ENCODE results near the gene DEAF1. TPM values are rescaled to one million over a fixed set of nuclear protein-coding genes. Genes with fewer than 3 reads are reported as not detected.

Gene DEAF1
- total RNA-seq, 2 experiments from 2014 or later = 68.4 to 79.6 TPM

- DNase-seq (peak in 1 of 14 experiments; percentile 20), ATAC-seq (ENCODE audit: poor library complexity) (no peak)
- Mint-ChIP-seq H3K4me3 (peak overlapping the region; percentile 63), H3K9me3 (no peaks in the 10 kb centered on the region), H3K4me1 (ENCODE audit: low read depth) (peaks cover 6% of the 10 kb centered on the region), H3K36me3 (ENCODE audit: low read depth) (no peaks in the 10 kb centered on the region), H3K27me3 (peaks cover 20% of the 10 kb centered on the region), H3K27ac (no peak overlapping the region)
- intact Hi-C loops (cut with DNase I, micrococcal nuclease) = no loop called here
- no peak overlapping the region for H3K4me3 ChIP-seq (ENCODE audit: low read length)
- no peak overlapping the region for H3K27ac ChIP-seq (ENCODE audit: low read depth in 1 of 2, low read length in 2 of 2)
- peaks cover 20 to 28% of the 10 kb centered on the region in 2 experiments for H3K27me3 ChIP-seq (ENCODE audit: control insufficient read depth in 1 of 2, insufficient read depth in 2 of 2, low read length in 2 of 2)
- CTCF ChIA-PET = no interaction called here
- peaks cover 0 to 14% of the 10 kb centered on the region in 2 experiments for H3K9me3 ChIP-seq (ENCODE audit: control insufficient read depth in 1 of 2, insufficient read depth in 1 of 2, low read length in 2 of 2)
- POLR2A ChIA-PET = interaction anchor here (0.6 to 1.5 kb wide), 2 partner anchors 11 to 43 kb away, joined by 3 to 12 read pairs; partner anchors contain the start of genes DEAF1 and TMEM80
- peaks cover 34% of the 10 kb centered on the region for H3K4me1 ChIP-seq (ENCODE audit: insufficient read depth, low read length)
- H3K36me3 ChIP-seq (ENCODE audit: insufficient read depth, low read length) = peaks cover 4% of the 10 kb centered on the region
- TF ChIP-seq CTCF (IDR thresholded peaks at IDR 0.05) = no peak
Observed at GRCh38 chr11:706957-707816, 12.2 kb upstream of the DEAF1 start.

GRCh38 chr11:706439-706956 is 11.5 kb upstream of the DEAF1 start:
- H3K27ac ChIP-seq (ENCODE audit: low read depth in 1 of 2, low read length in 2 of 2) = no peak overlapping the region
- peaks cover 20 to 28% of the 10 kb centered on the region in 2 experiments for H3K27me3 ChIP-seq (ENCODE audit: control insufficient read depth in 1 of 2, insufficient read depth in 2 of 2, low read length in 2 of 2)
- ATAC-seq (ENCODE audit: poor library complexity) (no peak), DNase-seq (peak in 1 of 14 experiments; percentile 26)
- H3K4me1 ChIP-seq (ENCODE audit: insufficient read depth, low read length) = peaks cover 34% of the 10 kb centered on the region
- ChIA-PET CTCF (no interaction called here), POLR2A (interaction anchor here (0.6 to 1.5 kb wide), 2 partner anchors 11 to 44 kb away, joined by 3 to 12 read pairs; partner anchors contain the start of genes DEAF1 and TMEM80)
- no peak overlapping the region for H3K4me3 Mint-ChIP-seq
- H3K27me3 Mint-ChIP-seq = peaks cover 20% of the 10 kb centered on the region
- peaks cover 0 to 14% of the 10 kb centered on the region in 2 experiments for H3K9me3 ChIP-seq (ENCODE audit: control insufficient read depth in 1 of 2, insufficient read depth in 1 of 2, low read length in 2 of 2)
- no peak overlapping the region for H3K4me3 ChIP-seq (ENCODE audit: low read length)
- intact Hi-C loops (cut with DNase I, micrococcal nuclease) = no loop called here
- H3K9me3 Mint-ChIP-seq = no peaks in the 10 kb centered on the region
- H3K27ac Mint-ChIP-seq = no peak overlapping the region
- H3K36me3 Mint-ChIP-seq (ENCODE audit: low read depth) = no peaks in the 10 kb centered on the region
- peaks cover 6% of the 10 kb centered on the region for H3K4me1 Mint-ChIP-seq (ENCODE audit: low read depth)
- peaks cover 4% of the 10 kb centered on the region for H3K36me3 ChIP-seq (ENCODE audit: insufficient read depth, low read length)
- no peak for TF ChIP-seq CTCF (IDR thresholded peaks at IDR 0.05)

- Histone ChIP-seq H3K27me3 (ENCODE audit: control insufficient read depth in 1 of 2, insufficient read depth in 2 of 2, low read length in 2 of 2) (peaks cover 20 to 28% of the 10 kb centered on the region in 2 experiments), H3K9me3 (ENCODE audit: control insufficient read depth in 1 of 2, insufficient read depth in 1 of 2, low read length in 2 of 2) (peaks cover 0 to 13% of the 10 kb centered on the region in 2 experiments), H3K27ac (ENCODE audit: low read depth in 1 of 2, low read length in 2 of 2) (no peak within 1 kb of the TSS), H3K4me1 (ENCODE audit: insufficient read depth, low read length) (peaks cover 32% of the 10 kb centered on the region), H3K36me3 (ENCODE audit: insufficient read depth, low read length) (peaks cover 6% of the 10 kb centered on the region), H3K4me3 (ENCODE audit: low read length) (no peak within 1 kb of the TSS)
- POLR2A ChIA-PET = interaction anchor here (1.6 kb wide), 1 partner anchor 10 kb away, joined by 10 read pairs; the partner anchor contains the start of genes DEAF1 and TMEM80
- DNase-seq (peak in 3 of 14 experiments; percentile 26 to 37 (median 36)), ATAC-seq (ENCODE audit: poor library complexity) (peak; percentile 63)
- TF ChIP-seq CTCF (IDR thresholded peaks at IDR 0.05) = no peak
- peaks cover 6% of the 10 kb centered on the region for H3K4me1 Mint-ChIP-seq (ENCODE audit: low read depth)
- H3K27me3 Mint-ChIP-seq = peaks cover 20% of the 10 kb centered on the region
- CTCF ChIA-PET = no interaction called here
- no peaks in the 10 kb centered on the region for H3K9me3 Mint-ChIP-seq
- no peaks in the 10 kb centered on the region for H3K36me3 Mint-ChIP-seq (ENCODE audit: low read depth)
- no peak within 1 kb of the TSS for H3K27ac Mint-ChIP-seq
- intact Hi-C loops (cut with DNase I, micrococcal nuclease) = no loop called here
- H3K4me3 Mint-ChIP-seq = peak within 1 kb of the TSS; percentile 63
Observed at GRCh38 chr11:705646-706438, 10.8 kb upstream of the DEAF1 start, which contains the start of gene EPS8L2. TSS of gene EPS8L2 (plus strand) at chr11:706231. CDS start at chr11:709408, 3,177 bp downstream.

Data from CD4-positive, alpha-beta T cell (primary cell).